Lower lobe of right lung (tissue), 2 donors: ENCODE data around the gene KATNAL1. TPM values are rescaled to one million over a fixed set of nuclear protein-coding genes. Genes with fewer than 3 reads are reported as not detected.

Source experiments
- ATAC-seq, 2 donors: fragments of 200-7000 bp; cut with Tn5 transposase; one replicate each; pipeline ENCODE4 v1.9.1; 2020 to 2022; ENCODE audit warnings: mild to moderate bottlenecking in 2 of 2, moderate library complexity in 2 of 2
- DNase-seq: peaks from one replicate; pipeline ENCODE4 v3.0.0-alpha.2; 2020
- H3K27ac ChIP-seq: fragments of 200-600 bp; one replicate; pipeline ENCODE4 v1.8.0; 2022
- H3K27me3 ChIP-seq: fragments of 200-600 bp; one replicate; pipeline ENCODE4 v1.8.0; 2022; ENCODE audit warnings: low read depth
- H3K36me3 ChIP-seq: fragments of 200-600 bp; one replicate; pipeline ENCODE4 v1.8.0; 2022; ENCODE audit warnings: mild to moderate bottlenecking
- H3K4me1 ChIP-seq: fragments of 200-600 bp; one replicate; pipeline ENCODE4 v1.8.0; 2022
- H3K4me3 ChIP-seq: fragments of 200-600 bp; one replicate; pipeline ENCODE4 v1.8.0; 2022; ENCODE audit warnings: mild to moderate bottlenecking
- H3K9me3 ChIP-seq: fragments of 200-600 bp; one replicate; pipeline ENCODE4 v1.8.0; 2022
- intact Hi-C: fragments of 100-400 bp; cut with DNase I; formaldehyde crosslinking; loops from one replicate; pipeline ENCODE4 v1.11.0; 2022
- total RNA-seq: library from RNA; stranded (reverse); fragmentation: NEBNext Ultra II Directional; extraction: Animal tissue kit (Norgen Biotek cat#: 25700); gene quantifications from one replicate; pipeline ENCODE4 v1.2.1, GENCODE V29; 2021
- TF ChIP-seq, protein P1 (sequence below): fragments of 200-600 bp; IDR thresholded peaks from one replicate; pipeline ENCODE4 v1.8.0; 2022; ENCODE audit warnings: antibody characterized with exemption, mild to moderate bottlenecking
- donor health status: DM: no; HTN: yes; CAD: no; lungs with severe emphysema.

The KATNAL1 gene
- total RNA-seq, 1 donor from 2014 or later, result 18.4 TPM

DNA sequence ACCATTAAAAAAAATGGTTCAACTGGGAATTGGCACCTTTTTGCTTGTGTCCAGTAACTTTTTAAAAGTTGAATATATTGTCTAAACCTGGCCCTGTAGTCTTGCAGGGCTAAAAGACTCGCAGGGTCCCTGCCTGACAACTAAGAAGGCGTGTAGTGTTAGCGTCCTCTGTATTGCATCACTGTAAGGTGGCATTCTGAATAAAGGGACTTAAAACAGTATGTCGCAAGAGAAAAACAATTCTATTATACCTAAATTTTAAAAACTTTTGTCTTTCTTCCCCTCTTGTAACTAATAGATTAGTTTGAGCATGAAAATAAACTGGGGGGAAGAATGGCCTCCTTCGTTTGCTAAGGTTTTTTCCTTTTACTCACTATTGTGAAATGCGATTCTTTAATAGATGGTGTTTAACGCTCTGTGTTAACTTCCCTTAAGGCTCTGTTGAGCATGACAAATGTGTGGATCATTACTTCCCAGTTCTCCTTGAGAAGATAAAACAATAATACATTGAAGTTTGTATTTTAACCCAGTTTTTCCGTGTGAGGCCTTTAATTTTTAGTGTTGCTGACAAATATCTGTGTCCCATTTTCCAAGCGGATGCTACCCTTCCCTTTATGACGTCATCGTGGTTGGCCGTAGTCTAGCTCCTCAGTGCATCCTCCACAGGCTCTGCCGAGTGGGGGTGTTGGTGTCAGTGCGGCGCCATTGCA is 134.6 kb downstream of the KATNAL1 start:
- Histone ChIP-seq H3K4me1 (no peaks in the 10 kb centered on the region), H3K36me3 (no peaks in the 10 kb centered on the region), H3K27ac (no peak overlapping the region), H3K4me3 (no peak overlapping the region), H3K9me3 (no peaks in the 10 kb centered on the region), H3K27me3 (no peaks in the 10 kb centered on the region)
- TF ChIP-seq, protein P1, sequence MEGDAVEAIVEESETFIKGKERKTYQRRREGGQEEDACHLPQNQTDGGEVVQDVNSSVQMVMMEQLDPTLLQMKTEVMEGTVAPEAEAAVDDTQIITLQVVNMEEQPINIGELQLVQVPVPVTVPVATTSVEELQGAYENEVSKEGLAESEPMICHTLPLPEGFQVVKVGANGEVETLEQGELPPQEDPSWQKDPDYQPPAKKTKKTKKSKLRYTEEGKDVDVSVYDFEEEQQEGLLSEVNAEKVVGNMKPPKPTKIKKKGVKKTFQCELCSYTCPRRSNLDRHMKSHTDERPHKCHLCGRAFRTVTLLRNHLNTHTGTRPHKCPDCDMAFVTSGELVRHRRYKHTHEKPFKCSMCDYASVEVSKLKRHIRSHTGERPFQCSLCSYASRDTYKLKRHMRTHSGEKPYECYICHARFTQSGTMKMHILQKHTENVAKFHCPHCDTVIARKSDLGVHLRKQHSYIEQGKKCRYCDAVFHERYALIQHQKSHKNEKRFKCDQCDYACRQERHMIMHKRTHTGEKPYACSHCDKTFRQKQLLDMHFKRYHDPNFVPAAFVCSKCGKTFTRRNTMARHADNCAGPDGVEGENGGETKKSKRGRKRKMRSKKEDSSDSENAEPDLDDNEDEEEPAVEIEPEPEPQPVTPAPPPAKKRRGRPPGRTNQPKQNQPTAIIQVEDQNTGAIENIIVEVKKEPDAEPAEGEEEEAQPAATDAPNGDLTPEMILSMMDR, result no peak
- ATAC-seq, result no peak
- intact Hi-C loops, result no loop called here
- no peak for DNase-seq

DNA sequence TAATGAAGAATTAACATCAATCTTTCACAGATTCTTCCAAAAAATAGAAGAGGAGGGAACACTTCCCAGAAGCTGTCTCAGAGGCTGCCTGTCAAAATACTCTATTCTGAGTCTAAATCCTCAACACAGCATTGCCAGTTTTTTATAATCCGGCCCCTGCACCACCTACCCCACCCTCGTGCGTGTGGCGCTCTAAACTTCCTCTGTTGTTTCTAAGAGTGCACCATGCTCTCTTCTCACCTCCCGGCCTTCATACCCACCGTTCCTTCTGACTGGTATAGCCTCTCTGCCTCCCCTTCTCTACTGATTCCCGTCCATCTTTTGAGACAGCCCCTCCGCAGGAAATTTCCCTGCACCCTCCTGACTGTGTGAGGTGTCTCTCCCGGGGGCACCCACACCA is 136.8 kb downstream of the KATNAL1 start:
- TF ChIP-seq, protein P1, result no peak
- ATAC-seq, result no peak

DNA sequence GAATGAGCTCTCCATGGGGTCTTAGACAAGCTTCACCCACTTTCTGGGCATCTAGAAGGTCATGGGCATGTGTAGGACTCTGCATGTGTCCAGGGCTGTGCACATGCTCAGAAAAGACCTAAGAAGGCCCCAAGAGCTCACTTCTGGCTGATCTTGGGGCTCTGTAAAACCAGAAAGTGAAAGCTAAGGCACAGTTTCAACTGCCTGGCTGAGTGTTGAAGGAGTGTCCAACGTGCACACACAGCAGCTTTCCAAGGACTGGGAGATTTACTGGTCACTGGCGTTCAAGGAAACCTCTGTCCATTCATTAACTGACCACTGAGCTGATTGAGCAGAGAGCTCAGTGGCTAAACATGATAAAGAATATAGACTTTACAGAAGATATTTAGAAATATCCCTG is 137.9 kb downstream of the KATNAL1 start:
- H3K27me3 ChIP-seq, result no peaks in the 10 kb centered on the region
- no peaks in the 10 kb centered on the region for H3K4me1 ChIP-seq
- intact Hi-C loops, result no loop called here
- no peaks in the 10 kb centered on the region for H3K36me3 ChIP-seq
- DNase-seq (no peak), ATAC-seq (no peak)
- H3K27ac ChIP-seq, result no peak overlapping the region
- H3K9me3 ChIP-seq, result no peaks in the 10 kb centered on the region
- no peak overlapping the region for H3K4me3 ChIP-seq
- TF ChIP-seq, protein P1, result no peak

More for the DNA sequence above, 136.8 kb downstream of the KATNAL1 start:
- Histone ChIP-seq H3K9me3 (no peaks in the 10 kb centered on the region), H3K36me3 (no peaks in the 10 kb centered on the region), H3K4me3 (no peak overlapping the region), H3K27me3 (no peaks in the 10 kb centered on the region), H3K4me1 (no peaks in the 10 kb centered on the region), H3K27ac (no peak overlapping the region)
- no peak for DNase-seq
- intact Hi-C loops, result no loop called here

DNA sequence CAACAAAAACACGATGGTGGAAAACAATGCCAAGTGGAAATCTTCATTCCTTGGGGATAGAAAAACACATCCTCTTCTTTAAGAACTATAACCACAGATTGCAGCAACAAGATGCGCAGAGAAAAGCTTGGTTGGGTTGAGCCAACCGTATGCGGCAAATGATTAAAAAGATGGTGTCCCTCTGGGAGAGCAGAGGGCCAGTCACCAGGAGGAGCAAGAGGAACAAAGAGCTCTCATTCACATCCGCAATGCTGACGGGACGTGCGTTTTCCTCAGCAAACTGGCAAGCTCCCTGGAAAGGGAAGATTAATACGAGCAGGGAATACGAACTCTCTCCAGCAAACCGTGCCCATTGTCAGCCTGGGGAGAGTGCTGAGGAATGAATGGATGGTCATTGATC is 141.6 kb downstream of the KATNAL1 start:
- Histone ChIP-seq H3K9me3 (no peaks in the 10 kb centered on the region), H3K36me3 (no peaks in the 10 kb centered on the region), H3K4me1 (no peaks in the 10 kb centered on the region), H3K27ac (no peak overlapping the region), H3K4me3 (no peak overlapping the region), H3K27me3 (no peaks in the 10 kb centered on the region)
- intact Hi-C loops, result no loop called here
- no peak for DNase-seq
- ATAC-seq, result no peak
- TF ChIP-seq, protein P1, result no peak

DNA sequence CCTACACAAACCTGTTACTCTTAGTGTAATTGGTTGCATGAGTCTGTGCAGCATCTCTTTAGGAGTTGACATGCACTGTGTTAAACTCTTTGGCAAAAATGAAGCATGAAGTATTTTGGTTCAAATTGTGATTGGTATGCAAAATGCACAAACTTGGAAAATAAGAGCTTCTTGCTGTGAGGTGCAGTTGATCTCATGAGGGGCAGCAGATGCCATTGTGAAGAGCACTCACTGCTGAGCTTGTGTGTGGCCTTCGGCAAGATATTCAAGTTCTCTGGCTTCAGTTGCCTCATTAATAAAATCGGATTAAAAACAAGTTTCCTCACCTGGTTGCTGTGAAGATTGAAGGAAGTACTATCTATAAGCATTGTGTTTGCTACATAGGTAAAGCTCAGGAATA is 142.3 kb downstream of the KATNAL1 start:
- ATAC-seq (no peak), DNase-seq (no peak)
- H3K4me3 ChIP-seq, result no peak overlapping the region
- no peaks in the 10 kb centered on the region for H3K36me3 ChIP-seq
- intact Hi-C loops, result no loop called here
- no peak overlapping the region for H3K27ac ChIP-seq
- TF ChIP-seq, protein P1, result no peak
- H3K27me3 ChIP-seq, result no peaks in the 10 kb centered on the region
- no peaks in the 10 kb centered on the region for H3K4me1 ChIP-seq
- H3K9me3 ChIP-seq, result no peaks in the 10 kb centered on the region
